Ovary (tissue), 9 donors: ENCODE data around the gene WDR75. TPM values are rescaled to one million over a fixed set of nuclear protein-coding genes. Genes with fewer than 3 reads are reported as not detected.

Experiments used
- DNase-seq, 5 donors: peaks; one replicate each; pipeline ENCODE4 v3.0.0-alpha.2; 2019 to 2020
- H3K27ac ChIP-seq, 2 donors: fragments of 200-600 bp; one replicate each; pipeline versions ENCODE4 v1.5.1 to v1.8.0; 2019 to 2022
- H3K27me3 ChIP-seq: fragments of 200-600 bp; one replicate; pipeline ENCODE4 v1.8.0; 2022
- H3K36me3 ChIP-seq: fragments of 200-600 bp; sonication (generic); one replicate; pipeline ENCODE4 v1.5.1; 2019
- H3K4me1 ChIP-seq: one replicate; pipeline ENCODE4 v1.8.1; 2013; ENCODE audit warnings: mild to moderate bottlenecking, moderate library complexity; ENCODE audit not compliant: insufficient read depth
- H3K4me3 ChIP-seq: fragments of 200-600 bp; sonication (generic); one replicate; pipeline ENCODE4 v1.5.1; 2017
- H3K9me3 ChIP-seq, 2 donors: fragments of 200-600 bp in 1 of 2; sonication (generic) in 1 of 2; one replicate each; pipeline versions ENCODE4 v1.5.1 to v1.8.1; 2013 to 2019; ENCODE audit warnings: mild to moderate bottlenecking in 1 of 2, moderate library complexity in 1 of 2
- EP300 ChIP-seq: sonication (generic); formaldehyde crosslinking; IDR thresholded peaks from one replicate; pipeline ENCODE4 v1.6.1; 2017; ENCODE audit warnings: antibody characterized with exemption
- POLR2A ChIP-seq: fragments of 450-650 bp; IDR thresholded peaks from one replicate; pipeline ENCODE4 v1.6.1; 2017; ENCODE audit warnings: antibody characterized with exemption, mild to moderate bottlenecking, moderate library complexity
- WGBS, 3 donors: extraction: QIAGEN DNeasy Blood & Tissue Kit in 1 of 3; methylation state at CpG; one replicate each; pipeline versions ENCODE4 v1.1.5 to v1.1.7; 2013 to 2017; 5-methylcytosine and 5-hydroxymethylcytosine counted together
- intact Hi-C, 4 donors: fragments of 100-400 bp; cut with DNase I; formaldehyde crosslinking; loops; one replicate each; pipeline versions ENCODE4 v1.11.0 to v1.15.1; 2022 to 2023
- polyA plus RNA-seq, 2 donors: library from polyadenylated mRNA; stranded (reverse); fragments of 200-250 nt in 1 of 2; fragments of 350-450 nt in 1 of 2; fragmentation: Illumina TruSeq in 1 of 2; extraction: RNeasy Lipid Tissue Mini Kit (QIAGEN cat#74804) in 1 of 2; gene quantifications; one replicate each; pipeline ENCODE4 v1.2.3, GENCODE V29; 2013 to 2014
- total RNA-seq, 7 donors: library from RNA; depleted of rRNA in 2 of 7; stranded (reverse); fragments of >200 nt in 2 of 7; fragmentation: NEBNext Ultra II Directional in 3 of 7; extraction: Animal tissue kit (Norgen Biotek cat#: 25700) in 3 of 7; gene quantifications; one replicate each; pipeline versions ENCODE4 v1.1.0 to v1.2.4, GENCODE V29; 2016 to 2023
- TF ChIP-seq, protein P1 (sequence below), 3 donors: fragments of 450-650 bp in 2 of 3; fragments of 200-600 bp in 1 of 3; IDR thresholded peaks; one replicate each; pipeline versions ENCODE4 v1.5.1 to v1.8.0; 2016 to 2022; ENCODE audit warnings: antibody characterized with exemption in 3 of 3, mild to moderate bottlenecking in 1 of 3
- donor health status: DM: no; HTN: no; CAD: no; lungs with moderate emphysema.
- donor health status: DM: no; HTN: no; CAD: no.
- donor health status: Bipolar disorder and iron deficiency.
- donor health status: DM: yes; HTN: yes; CAD: no.
- donor health status: DM: no; HTN: no; CAD: no.
- donor health status: DM: yes; HTN: yes; CAD: no.

Gene WDR75
- total and polyA plus RNA-seq, 9 donors = 22.8 to 41.3 (median 34.2) TPM

DNA sequence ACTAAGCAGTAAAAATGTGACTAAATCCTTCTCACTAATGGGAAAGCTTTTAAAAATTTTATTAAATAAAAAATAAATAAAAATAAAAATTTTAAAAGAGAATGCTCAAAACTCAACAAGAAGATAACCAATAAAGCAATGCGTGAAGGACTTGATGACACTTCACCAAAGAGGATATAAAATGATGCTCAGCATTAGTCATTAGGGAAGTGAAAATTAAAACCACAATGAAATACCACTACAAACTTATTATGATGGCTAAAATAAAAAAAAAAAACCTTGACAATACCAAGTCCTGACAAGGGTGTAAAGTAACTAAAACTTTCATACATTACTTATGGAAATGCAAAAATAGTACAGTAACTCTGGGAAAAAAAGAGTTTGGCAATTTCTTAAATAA lies 3.3 kb upstream of the WDR75 start:
- no peak for DNase-seq
- H3K36me3 ChIP-seq = no peaks in the 10 kb centered on the region
- H3K27ac ChIP-seq = no peak overlapping the region
- WGBS, 3 donors = 66 to 73% (median 67%) methylated on average over 1 of the region's 1 CpG
- peaks cover 6% of the 10 kb centered on the region for H3K4me1 ChIP-seq
- TF ChIP-seq POLR2A (no peak), EP300 (no peak)
- TF ChIP-seq, protein P1, sequence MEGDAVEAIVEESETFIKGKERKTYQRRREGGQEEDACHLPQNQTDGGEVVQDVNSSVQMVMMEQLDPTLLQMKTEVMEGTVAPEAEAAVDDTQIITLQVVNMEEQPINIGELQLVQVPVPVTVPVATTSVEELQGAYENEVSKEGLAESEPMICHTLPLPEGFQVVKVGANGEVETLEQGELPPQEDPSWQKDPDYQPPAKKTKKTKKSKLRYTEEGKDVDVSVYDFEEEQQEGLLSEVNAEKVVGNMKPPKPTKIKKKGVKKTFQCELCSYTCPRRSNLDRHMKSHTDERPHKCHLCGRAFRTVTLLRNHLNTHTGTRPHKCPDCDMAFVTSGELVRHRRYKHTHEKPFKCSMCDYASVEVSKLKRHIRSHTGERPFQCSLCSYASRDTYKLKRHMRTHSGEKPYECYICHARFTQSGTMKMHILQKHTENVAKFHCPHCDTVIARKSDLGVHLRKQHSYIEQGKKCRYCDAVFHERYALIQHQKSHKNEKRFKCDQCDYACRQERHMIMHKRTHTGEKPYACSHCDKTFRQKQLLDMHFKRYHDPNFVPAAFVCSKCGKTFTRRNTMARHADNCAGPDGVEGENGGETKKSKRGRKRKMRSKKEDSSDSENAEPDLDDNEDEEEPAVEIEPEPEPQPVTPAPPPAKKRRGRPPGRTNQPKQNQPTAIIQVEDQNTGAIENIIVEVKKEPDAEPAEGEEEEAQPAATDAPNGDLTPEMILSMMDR (IDR thresholded peaks at IDR 0.05) = no peak
- H3K4me3 ChIP-seq = no peak overlapping the region
- H3K27me3 ChIP-seq = no peaks in the 10 kb centered on the region
- intact Hi-C loops = no loop called here
- no peaks in the 10 kb centered on the region for H3K9me3 ChIP-seq

DNA sequence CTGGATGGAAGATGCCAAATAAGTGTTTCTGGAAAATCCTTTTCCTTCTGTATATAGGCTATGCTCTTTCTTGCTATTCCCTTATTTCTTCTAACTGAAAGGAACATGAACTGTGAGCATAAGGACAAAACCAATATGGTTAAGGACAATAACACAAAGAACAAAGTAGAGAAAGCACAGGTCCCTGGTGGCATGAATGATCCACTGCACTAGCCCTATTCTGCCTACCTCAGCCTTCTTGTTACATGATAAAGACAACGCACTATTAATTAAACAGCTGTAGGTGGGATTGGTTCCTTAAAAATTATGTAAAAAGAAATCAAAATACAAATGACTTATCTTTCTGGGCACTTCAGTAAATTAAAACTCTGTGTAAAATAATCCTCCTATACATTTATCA lies 1.9 kb upstream of the WDR75 start:
- 48 to 61% (median 55%) methylated on average over 1 of the region's 1 CpG for WGBS, 3 donors
- Histone ChIP-seq H3K36me3 (no peaks in the 10 kb centered on the region), H3K9me3 (no peaks in the 10 kb centered on the region), H3K4me3 (no peak overlapping the region), H3K27ac (no peak overlapping the region), H3K27me3 (no peaks in the 10 kb centered on the region), H3K4me1 (peaks cover 9% of the 10 kb centered on the region)
- intact Hi-C loops = no loop called here
- TF ChIP-seq, protein P1 (IDR thresholded peaks at IDR 0.05) = no peak
- no peak for TF ChIP-seq POLR2A
- DNase-seq = no peak

DNA sequence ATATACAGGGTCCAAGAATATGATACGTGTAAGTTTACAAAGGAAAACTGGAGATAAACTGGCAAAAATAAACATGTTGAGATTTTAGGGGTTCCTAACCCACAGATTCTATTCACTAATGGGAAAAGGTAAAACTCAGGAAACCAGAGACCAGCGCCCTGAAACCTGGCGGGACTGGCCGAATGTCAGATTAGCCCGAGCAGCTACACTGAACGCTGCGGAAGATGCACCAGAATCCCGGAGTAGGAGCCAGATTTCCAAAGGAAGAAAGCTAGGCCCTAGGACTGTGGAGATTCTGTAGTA lies 679 bp upstream of the WDR75 start:
- intact Hi-C loops = no loop called here
- Histone ChIP-seq H3K27ac (peak overlapping the region; percentile 56 to 91), H3K4me3 (peak overlapping the region; percentile 80), H3K4me1 (peaks cover 9% of the 10 kb centered on the region), H3K9me3 (no peaks in the 10 kb centered on the region), H3K27me3 (no peaks in the 10 kb centered on the region), H3K36me3 (no peaks in the 10 kb centered on the region)
- TF ChIP-seq POLR2A = no peak
- TF ChIP-seq, protein P1 (IDR thresholded peaks at IDR 0.05) = no peak
- no peak for TF ChIP-seq EP300
- DNase-seq = no peak
- 0 to 1% (median 0%) methylated on average over 8 of the region's 8 CpGs for WGBS, 3 donors

DNA sequence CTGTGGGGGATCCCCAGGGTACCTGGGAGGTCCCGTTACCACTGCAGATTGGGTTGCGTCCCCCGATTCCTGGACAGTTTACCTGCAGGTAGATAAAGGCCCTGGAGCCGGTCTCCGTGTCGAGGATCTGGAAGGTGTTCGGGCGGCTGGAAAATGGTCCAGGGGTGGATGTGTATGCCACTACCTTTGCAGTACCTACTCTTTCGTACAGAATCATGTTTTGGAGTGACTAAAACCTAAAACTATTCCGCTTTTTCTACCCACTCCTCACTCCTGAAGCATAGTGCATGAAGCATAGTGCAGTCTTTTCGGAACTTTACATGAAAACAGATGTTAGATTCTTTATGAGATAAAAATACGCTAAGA lies 418 bp downstream of the WDR75 start:
- H3K9me3 ChIP-seq = no peaks in the 10 kb centered on the region
- DNase-seq = no peak
- H3K4me3 ChIP-seq = peak overlapping the region; percentile 80
- peak overlapping the region; percentile 56 to 91 for H3K27ac ChIP-seq
- WGBS, 3 donors = 0 to 1% (median 0%) methylated on average over 12 of the region's 12 CpGs
- no peaks in the 10 kb centered on the region for H3K27me3 ChIP-seq
- no peak for TF ChIP-seq EP300
- no peak for TF ChIP-seq POLR2A
- TF ChIP-seq, protein P1 (IDR thresholded peaks at IDR 0.05) = no peak
- intact Hi-C loops = no loop called here
- no peaks in the 10 kb centered on the region for H3K36me3 ChIP-seq
- H3K4me1 ChIP-seq = peaks cover 9% of the 10 kb centered on the region

DNA sequence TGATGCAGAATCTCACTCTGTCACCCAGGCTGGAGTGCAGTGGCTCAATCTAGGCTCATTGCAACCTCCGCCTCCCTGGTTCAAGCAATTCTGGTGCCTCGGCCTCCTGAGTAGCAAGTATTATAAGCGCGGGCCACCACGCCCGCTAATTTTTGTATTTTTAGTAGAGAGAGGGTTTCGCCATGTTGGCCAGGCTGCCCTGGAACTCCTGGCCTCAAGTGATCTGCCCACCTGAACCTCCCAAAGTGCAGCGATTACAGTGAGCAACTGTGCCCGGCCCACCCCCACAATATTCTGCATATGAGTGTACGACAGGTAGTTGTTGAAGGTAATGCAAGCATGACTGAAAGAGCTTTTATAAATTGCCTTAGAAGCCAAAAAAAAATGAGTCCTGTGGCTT lies 1.2 kb downstream of the WDR75 start:
- Histone ChIP-seq H3K27ac (no peak overlapping the region), H3K4me3 (no peak overlapping the region), H3K27me3 (no peaks in the 10 kb centered on the region), H3K36me3 (no peaks in the 10 kb centered on the region), H3K9me3 (no peaks in the 10 kb centered on the region), H3K4me1 (peaks cover 9% of the 10 kb centered on the region)
- TF ChIP-seq POLR2A (no peak), EP300 (no peak)
- TF ChIP-seq, protein P1 (IDR thresholded peaks at IDR 0.05) = no peak
- peak in 2 of 5 donors; percentile 23 to 25 for DNase-seq
- WGBS, 3 donors = 87 to 93% (median 90%) methylated on average over 10 of the region's 10 CpGs
- intact Hi-C loops = no loop called here
